ENCODE data around the gene PBX4. TPM values are rescaled to one million over a fixed set of nuclear protein-coding genes. Genes with fewer than 3 reads are reported as not detected.

PBX4 gene
- total RNA-seq, 6 experiments from 2014 or later: 0.23 to 0.40 (median 0.30) TPM; not detected in 1

- Mint-ChIP-seq H3K36me3 (ENCODE audit: low read depth) (peaks cover 24% of the 10 kb centered on the region; the same call in 1 of the 2 replicates), H3K4me1 (ENCODE audit: low read depth) (no peaks in the 10 kb centered on the region; the same call in 1 of the 2 replicates), H3K4me3 (no peak overlapping the region), H3K27me3 (ENCODE audit: insufficient read depth) (peaks cover 1% of the 10 kb centered on the region), H3K27ac (no peak overlapping the region), H3K9me3 (no peaks in the 10 kb centered on the region)
- no peak for DNase-seq
- TF ChIP-seq, protein P1, sequence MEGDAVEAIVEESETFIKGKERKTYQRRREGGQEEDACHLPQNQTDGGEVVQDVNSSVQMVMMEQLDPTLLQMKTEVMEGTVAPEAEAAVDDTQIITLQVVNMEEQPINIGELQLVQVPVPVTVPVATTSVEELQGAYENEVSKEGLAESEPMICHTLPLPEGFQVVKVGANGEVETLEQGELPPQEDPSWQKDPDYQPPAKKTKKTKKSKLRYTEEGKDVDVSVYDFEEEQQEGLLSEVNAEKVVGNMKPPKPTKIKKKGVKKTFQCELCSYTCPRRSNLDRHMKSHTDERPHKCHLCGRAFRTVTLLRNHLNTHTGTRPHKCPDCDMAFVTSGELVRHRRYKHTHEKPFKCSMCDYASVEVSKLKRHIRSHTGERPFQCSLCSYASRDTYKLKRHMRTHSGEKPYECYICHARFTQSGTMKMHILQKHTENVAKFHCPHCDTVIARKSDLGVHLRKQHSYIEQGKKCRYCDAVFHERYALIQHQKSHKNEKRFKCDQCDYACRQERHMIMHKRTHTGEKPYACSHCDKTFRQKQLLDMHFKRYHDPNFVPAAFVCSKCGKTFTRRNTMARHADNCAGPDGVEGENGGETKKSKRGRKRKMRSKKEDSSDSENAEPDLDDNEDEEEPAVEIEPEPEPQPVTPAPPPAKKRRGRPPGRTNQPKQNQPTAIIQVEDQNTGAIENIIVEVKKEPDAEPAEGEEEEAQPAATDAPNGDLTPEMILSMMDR (IDR thresholded peaks at IDR 0.05): no peak
These were observed 37.3 kb upstream of the PBX4 start for GRCh38 chr19:19655641-19656343.

DNA sequence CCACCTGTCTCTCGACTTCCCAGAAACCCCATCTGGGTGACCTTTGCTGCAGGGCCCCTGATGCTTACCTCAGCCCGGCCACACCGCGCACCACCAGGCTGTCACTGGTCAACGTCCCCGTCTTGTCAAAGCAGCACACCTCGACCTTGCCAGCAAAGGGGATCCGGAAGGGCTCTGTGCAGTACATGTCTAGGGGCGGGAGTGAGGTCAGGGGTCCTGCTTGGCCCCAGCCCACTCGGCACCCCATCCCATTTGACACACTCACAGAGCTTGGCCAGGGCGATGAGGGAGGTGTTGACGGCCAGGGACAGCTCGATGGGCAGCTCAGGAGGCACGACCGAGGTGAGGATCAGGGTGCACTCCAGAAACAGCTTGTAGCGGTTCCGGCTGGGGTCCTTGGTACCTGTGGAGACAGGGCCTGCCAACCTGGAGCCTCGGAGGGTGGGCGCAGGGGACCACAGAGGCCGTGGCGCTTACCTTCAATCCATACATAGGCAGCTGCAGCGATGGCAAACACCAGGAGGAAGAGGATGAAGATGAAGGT lies 36.6 kb upstream of the PBX4 start:
- DNase-seq: no peak
- peaks cover 1% of the 10 kb centered on the region for H3K27me3 Mint-ChIP-seq (ENCODE audit: insufficient read depth)
- H3K4me1 Mint-ChIP-seq (ENCODE audit: low read depth): no peaks in the 10 kb centered on the region; the same call in 1 of the 2 replicates
- peaks cover 24% of the 10 kb centered on the region; the same call in 1 of the 2 replicates for H3K36me3 Mint-ChIP-seq (ENCODE audit: low read depth)
- TF ChIP-seq, protein P1 (IDR thresholded peaks at IDR 0.05): no peak
- no peak overlapping the region for H3K4me3 Mint-ChIP-seq
- no peaks in the 10 kb centered on the region for H3K9me3 Mint-ChIP-seq
- no peak overlapping the region for H3K27ac Mint-ChIP-seq

DNA sequence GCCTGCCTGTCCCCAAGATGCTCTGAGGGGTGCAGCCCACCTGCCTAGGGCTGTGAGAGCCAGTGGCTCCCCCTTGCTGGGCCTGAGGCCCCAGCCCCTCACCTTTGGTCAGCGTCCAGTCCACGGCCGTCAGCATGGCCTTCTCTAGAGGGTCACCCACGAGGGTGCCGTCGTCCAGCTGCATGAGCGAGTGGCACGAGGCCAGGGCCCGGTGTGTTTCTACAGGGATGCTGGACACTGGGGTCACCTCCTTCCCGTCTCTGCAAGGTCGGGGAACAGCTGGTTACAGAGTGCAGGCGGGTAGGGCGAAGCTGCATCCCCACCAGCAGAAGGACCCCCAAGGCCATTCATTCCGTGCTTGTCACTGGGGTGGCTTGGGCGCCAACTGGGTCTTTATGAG lies 36.0 kb upstream of the PBX4 start:
- no peak overlapping the region for H3K27ac Mint-ChIP-seq
- peaks cover 24% of the 10 kb centered on the region; the same call in 1 of the 2 replicates for H3K36me3 Mint-ChIP-seq (ENCODE audit: low read depth)
- H3K9me3 Mint-ChIP-seq: no peaks in the 10 kb centered on the region
- no peak for DNase-seq
- H3K4me3 Mint-ChIP-seq: no peak overlapping the region
- TF ChIP-seq, protein P1 (IDR thresholded peaks at IDR 0.05): no peak
- H3K4me1 Mint-ChIP-seq (ENCODE audit: low read depth): no peaks in the 10 kb centered on the region; the same call in 1 of the 2 replicates
- peaks cover 1% of the 10 kb centered on the region for H3K27me3 Mint-ChIP-seq (ENCODE audit: insufficient read depth)

DNA sequence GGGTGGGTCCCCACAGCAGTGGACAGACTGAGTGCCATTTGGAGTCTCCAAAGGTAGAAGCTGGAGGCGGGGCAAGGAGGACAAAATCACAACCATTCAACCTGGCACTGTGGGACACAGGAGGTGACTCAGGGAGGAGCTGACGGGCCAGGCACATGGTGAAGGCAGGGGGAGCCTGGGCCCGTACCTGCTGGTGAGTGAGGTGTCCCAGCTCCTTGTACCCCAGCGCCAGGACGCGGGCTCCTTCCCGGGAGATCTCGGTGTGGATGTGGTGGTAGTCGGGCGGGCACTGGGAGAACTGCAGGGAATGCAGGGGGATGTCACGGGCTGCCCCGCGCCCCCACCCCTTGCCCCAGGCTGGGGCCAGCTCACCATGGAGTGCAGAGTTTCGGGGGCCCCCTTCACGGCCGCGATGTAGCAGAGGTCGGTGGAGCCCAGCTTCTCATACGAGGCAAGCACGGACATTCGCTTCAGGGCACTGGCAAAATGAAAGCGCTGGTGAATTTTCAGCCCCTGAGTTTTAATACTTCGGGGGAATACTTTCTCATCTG lies 35.2 kb upstream of the PBX4 start:
- H3K4me3 Mint-ChIP-seq: no peak overlapping the region
- no peaks in the 10 kb centered on the region; the same call in 1 of the 2 replicates for H3K4me1 Mint-ChIP-seq (ENCODE audit: low read depth)
- no peak for DNase-seq
- H3K27me3 Mint-ChIP-seq (ENCODE audit: insufficient read depth): peaks cover 1% of the 10 kb centered on the region
- no peaks in the 10 kb centered on the region for H3K9me3 Mint-ChIP-seq
- TF ChIP-seq, protein P1 (IDR thresholded peaks at IDR 0.05): no peak
- peaks cover 24% of the 10 kb centered on the region; the same call in 1 of the 2 replicates for H3K36me3 Mint-ChIP-seq (ENCODE audit: low read depth)
- H3K27ac Mint-ChIP-seq: no peak overlapping the region

DNA sequence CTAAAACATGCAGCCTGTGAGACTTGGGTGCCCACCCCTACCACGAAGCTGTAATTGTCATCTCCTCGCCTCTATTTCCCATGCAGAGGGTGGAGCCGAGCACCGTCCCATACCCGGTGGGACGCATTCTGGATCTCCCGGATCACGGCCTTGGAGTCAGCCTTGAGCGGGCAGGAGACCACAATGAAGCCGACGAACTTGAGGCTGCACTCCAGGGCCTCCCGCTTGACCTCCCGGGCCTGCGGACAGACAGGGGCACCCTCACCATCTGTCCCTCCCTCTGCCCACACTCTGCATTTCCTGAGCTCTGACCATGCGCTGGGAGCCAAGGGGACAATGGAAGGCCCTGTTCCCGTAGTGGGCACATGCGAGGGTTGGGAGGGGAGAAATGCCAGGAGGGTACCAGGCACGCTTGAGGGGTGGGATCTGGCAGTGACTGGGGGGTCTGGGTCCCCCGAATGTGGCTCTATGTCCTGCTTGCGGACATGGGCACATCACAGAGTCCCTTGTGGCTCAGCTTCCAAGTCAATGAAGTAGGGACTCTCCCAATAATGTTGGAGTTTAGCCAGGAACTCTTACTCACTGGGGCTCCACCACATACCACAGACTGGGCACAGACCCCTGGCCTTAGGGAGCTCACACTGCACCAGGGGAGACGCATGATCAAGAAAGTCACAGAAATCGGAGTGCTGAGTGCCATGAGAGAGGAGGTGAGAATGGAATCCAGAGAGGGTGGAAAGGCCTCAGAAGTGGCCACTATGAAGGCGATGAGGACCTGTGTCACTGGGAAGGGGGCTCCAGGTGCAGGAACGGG lies 34.2 kb upstream of the PBX4 start:
- Mint-ChIP-seq H3K4me1 (ENCODE audit: low read depth) (no peaks in the 10 kb centered on the region; the same call in 1 of the 2 replicates), H3K4me3 (no peak overlapping the region), H3K36me3 (ENCODE audit: low read depth) (peaks cover 17% of the 10 kb centered on the region; the same call in 1 of the 2 replicates), H3K27me3 (ENCODE audit: insufficient read depth) (peaks cover 1% of the 10 kb centered on the region), H3K27ac (no peak overlapping the region), H3K9me3 (no peaks in the 10 kb centered on the region)
- TF ChIP-seq, protein P1 (IDR thresholded peaks at IDR 0.05): no peak
- no peak for DNase-seq
